Progenitor cell of endocrine pancreas (in vitro differentiated cells): ENCODE results near the gene OR52N2. TPM values are rescaled to one million over a fixed set of nuclear protein-coding genes. Genes with fewer than 3 reads are reported as not detected.

Experiments used
- DNase-seq: peaks from one replicate; pipeline ENCODE4 v3.0.0; 2021; ENCODE audit warnings: low spot score; ENCODE audit not compliant: unreplicated experiment
- H3K27ac Mint-ChIP-seq: 2 replicates; pipeline ENCODE4 v1.8.0; 2021; ENCODE audit warnings: mild to moderate bottlenecking, moderate library complexity, mixed read lengths
- H3K27me3 Mint-ChIP-seq: 2 replicates; pipeline ENCODE4 v1.8.0; 2021; ENCODE audit warnings: mixed read lengths
- H3K36me3 Mint-ChIP-seq: 2 replicates; pipeline ENCODE4 v1.8.0; 2022; ENCODE audit warnings: mixed read lengths; ENCODE audit not compliant: insufficient read depth
- H3K4me1 Mint-ChIP-seq: 2 replicates; pipeline ENCODE4 v1.8.0; 2021; ENCODE audit warnings: low read depth, mixed read lengths
- H3K4me3 Mint-ChIP-seq: 2 replicates; pipeline ENCODE4 v1.8.0; 2021; ENCODE audit warnings: low read depth, mild to moderate bottlenecking, moderate library complexity, mixed read lengths
- H3K9me3 Mint-ChIP-seq: 2 replicates; pipeline ENCODE4 v1.8.0; 2021; ENCODE audit warnings: low read depth, mixed read lengths
- long read RNA-seq: library from polyadenylated mRNA; unstranded; transcript quantifications from one replicate; pipeline ENCODE4 v2.0.0, GENCODE V29; 2020
- total RNA-seq: library from RNA; stranded (reverse); gene quantifications from 2 replicates; pipeline ENCODE4 v1.2.1, GENCODE V29; 2021
- TF ChIP-seq, protein P1 (sequence below): fragments of 200-600 bp; sonication (generic); IDR thresholded peaks from one replicate; pipeline ENCODE4 v1.5.0; 2021; ENCODE audit warnings: antibody characterized with exemption, mild to moderate bottlenecking; ENCODE audit not compliant: unreplicated experiment

The OR52N2 gene
- total RNA-seq, result not detected in 2 replicates
- long read RNA-seq, partial matches to known transcripts, result 0 of 1 reads
- long read RNA-seq, other reads (novel, unspliced or antisense), result 1 of 1 reads

GRCh38 chr11:5808500-5809121 is at the start of gene OR52N2:
Gene OR52N2, plus strand, starts transcription at chr11:5808924. Its CDS starts 11,412 bp downstream, at chr11:5820336.
- peaks cover 6% of the 10 kb centered on the region for H3K4me1 Mint-ChIP-seq
- H3K27ac Mint-ChIP-seq, result peak within 1 kb of the TSS; percentile 89
- TF ChIP-seq, protein P1, sequence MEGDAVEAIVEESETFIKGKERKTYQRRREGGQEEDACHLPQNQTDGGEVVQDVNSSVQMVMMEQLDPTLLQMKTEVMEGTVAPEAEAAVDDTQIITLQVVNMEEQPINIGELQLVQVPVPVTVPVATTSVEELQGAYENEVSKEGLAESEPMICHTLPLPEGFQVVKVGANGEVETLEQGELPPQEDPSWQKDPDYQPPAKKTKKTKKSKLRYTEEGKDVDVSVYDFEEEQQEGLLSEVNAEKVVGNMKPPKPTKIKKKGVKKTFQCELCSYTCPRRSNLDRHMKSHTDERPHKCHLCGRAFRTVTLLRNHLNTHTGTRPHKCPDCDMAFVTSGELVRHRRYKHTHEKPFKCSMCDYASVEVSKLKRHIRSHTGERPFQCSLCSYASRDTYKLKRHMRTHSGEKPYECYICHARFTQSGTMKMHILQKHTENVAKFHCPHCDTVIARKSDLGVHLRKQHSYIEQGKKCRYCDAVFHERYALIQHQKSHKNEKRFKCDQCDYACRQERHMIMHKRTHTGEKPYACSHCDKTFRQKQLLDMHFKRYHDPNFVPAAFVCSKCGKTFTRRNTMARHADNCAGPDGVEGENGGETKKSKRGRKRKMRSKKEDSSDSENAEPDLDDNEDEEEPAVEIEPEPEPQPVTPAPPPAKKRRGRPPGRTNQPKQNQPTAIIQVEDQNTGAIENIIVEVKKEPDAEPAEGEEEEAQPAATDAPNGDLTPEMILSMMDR, result peak; percentile 88
- peaks cover 2% of the 10 kb centered on the region for H3K36me3 Mint-ChIP-seq
- peaks cover 8% of the 10 kb centered on the region for H3K27me3 Mint-ChIP-seq
- peaks cover 8% of the 10 kb centered on the region for H3K9me3 Mint-ChIP-seq
- peak within 1 kb of the TSS; percentile 84 for H3K4me3 Mint-ChIP-seq
- peak; percentile 66 for DNase-seq

DNA sequence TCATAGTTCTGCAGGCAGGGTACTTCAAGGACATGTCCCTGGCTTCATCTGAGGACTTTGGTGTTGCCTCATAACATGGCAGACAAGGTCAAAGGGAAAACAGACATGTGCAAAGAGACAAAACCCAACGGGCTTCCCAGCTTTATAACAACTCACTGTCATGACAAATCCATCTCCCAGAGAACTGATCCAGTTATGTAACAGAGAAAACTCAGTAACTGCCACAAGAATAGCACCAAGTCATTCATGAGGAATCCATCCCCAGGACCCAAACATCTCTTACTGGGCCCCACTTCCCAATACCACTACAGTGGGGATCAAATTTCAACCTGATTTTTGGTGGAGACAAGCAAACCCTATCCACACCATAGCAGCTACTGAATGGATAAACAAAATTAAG is 41.7 kb upstream of the OR52N2 start:
- H3K27me3 Mint-ChIP-seq, result no peaks in the 10 kb centered on the region
- no peak overlapping the region for H3K27ac Mint-ChIP-seq
- no peak overlapping the region for H3K4me3 Mint-ChIP-seq
- no peak for DNase-seq
- H3K4me1 Mint-ChIP-seq, result no peaks in the 10 kb centered on the region
- H3K36me3 Mint-ChIP-seq, result no peaks in the 10 kb centered on the region
- TF ChIP-seq, protein P1, result no peak
- H3K9me3 Mint-ChIP-seq, result no peaks in the 10 kb centered on the region

DNA sequence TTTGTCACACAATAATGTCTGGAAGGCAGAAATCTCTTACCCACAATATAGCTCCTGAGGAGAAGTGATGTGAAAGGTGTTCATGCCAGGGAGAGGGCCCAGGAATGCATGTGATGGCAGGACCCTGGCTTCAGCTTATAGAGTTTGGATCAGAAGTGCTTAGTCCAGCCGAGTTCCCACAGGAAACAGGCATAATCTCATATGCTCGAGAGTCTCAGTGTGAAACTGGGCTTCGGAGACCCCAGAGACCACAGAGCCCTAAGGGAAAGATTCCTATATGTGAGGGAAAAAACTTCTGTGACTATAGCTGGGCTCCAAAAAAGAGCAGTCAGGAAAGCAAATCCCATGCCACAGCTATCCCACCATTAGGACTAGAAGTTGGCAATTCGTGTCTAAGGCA is 25.5 kb upstream of the OR52N2 start, which contains the start of gene OR52N5:
Gene OR52N5, minus strand, starts transcription at position 101 of the 400 bp plus-strand sequence. CDS start 4,721 bp downstream, outside the sequence.
- Mint-ChIP-seq H3K9me3 (no peaks in the 10 kb centered on the region), H3K4me3 (no peak within 1 kb of the TSS), H3K27me3 (peaks cover 23% of the 10 kb centered on the region), H3K4me1 (no peaks in the 10 kb centered on the region), H3K36me3 (no peaks in the 10 kb centered on the region), H3K27ac (no peak within 1 kb of the TSS)
- TF ChIP-seq, protein P1, result no peak
- DNase-seq, result no peak

DNA sequence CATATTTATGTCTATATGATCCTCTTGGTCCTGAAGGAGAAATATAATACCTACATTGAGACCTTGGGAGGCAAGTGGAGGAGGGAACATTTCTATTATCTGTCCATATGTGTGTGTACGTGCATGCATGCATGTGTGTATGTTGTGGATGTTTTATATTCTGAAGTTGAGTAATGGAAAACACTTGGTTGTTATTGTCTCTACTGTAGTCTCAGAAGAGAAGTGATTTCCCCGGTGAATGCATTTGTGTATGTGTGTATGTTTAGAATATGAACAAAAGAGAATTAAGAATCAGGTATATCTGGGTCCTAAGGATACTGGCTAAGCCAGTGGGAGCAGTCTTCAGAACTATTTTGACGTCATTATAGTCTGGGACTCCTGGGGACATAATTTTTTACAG is 17.6 kb upstream of the OR52N2 start, which contains the start of gene OR52N1:
Gene OR52N1, minus strand, starts transcription at position 101 of the 400 bp plus-strand sequence. CDS start 2,449 bp downstream, outside the sequence.
- DNase-seq, result no peak
- no peaks in the 10 kb centered on the region for H3K4me1 Mint-ChIP-seq
- TF ChIP-seq, protein P1, result no peak
- H3K36me3 Mint-ChIP-seq, result no peaks in the 10 kb centered on the region
- no peaks in the 10 kb centered on the region for H3K9me3 Mint-ChIP-seq
- peaks cover 10% of the 10 kb centered on the region for H3K27me3 Mint-ChIP-seq
- no peak within 1 kb of the TSS for H3K27ac Mint-ChIP-seq
- no peak within 1 kb of the TSS for H3K4me3 Mint-ChIP-seq

GRCh38 chr11:5796541-5796940 is 12.2 kb upstream of the OR52N2 start:
- peaks cover 3% of the 10 kb centered on the region for H3K27me3 Mint-ChIP-seq
- H3K4me3 Mint-ChIP-seq, result no peak overlapping the region
- H3K4me1 Mint-ChIP-seq, result no peaks in the 10 kb centered on the region

More at GRCh38 chr11:5796541-5796940, 12.2 kb upstream of the OR52N2 start:
- TF ChIP-seq, protein P1, result no peak
- no peak for DNase-seq
- Mint-ChIP-seq H3K36me3 (no peaks in the 10 kb centered on the region), H3K9me3 (no peaks in the 10 kb centered on the region), H3K27ac (no peak overlapping the region)
